Stomach smooth muscle (tissue), 2 donors: ENCODE measurements around the gene FAXDC2.

Experiments
- H3K27ac ChIP-seq: one replicate; pipeline ENCODE4 v1.7.0; 2013; ENCODE audit warnings: mild to moderate bottlenecking, low read length, inconsistent platforms
- H3K27me3 ChIP-seq, 2 donors: one replicate each; pipeline ENCODE4 v1.7.0; 2013; ENCODE audit warnings: low read length in 2 of 2; ENCODE audit not compliant: insufficient read depth in 2 of 2, control insufficient read depth in 1 of 2
- H3K36me3 ChIP-seq, 2 donors: one replicate each; pipeline ENCODE4 v1.7.0; 2013; ENCODE audit warnings: low read length in 2 of 2; ENCODE audit not compliant: control insufficient read depth in 2 of 2, insufficient read depth in 2 of 2
- H3K4me1 ChIP-seq: one replicate; pipeline ENCODE4 v1.7.0; 2013; ENCODE audit warnings: low read length; ENCODE audit not compliant: control insufficient read depth, insufficient read depth
- H3K4me3 ChIP-seq, 2 donors: one replicate each; pipeline ENCODE4 v1.7.0; 2013; ENCODE audit warnings: low read length in 2 of 2
- H3K9ac ChIP-seq, 2 donors: one replicate each; pipeline ENCODE4 v1.7.0; 2013; ENCODE audit warnings: low read length in 2 of 2, mild to moderate bottlenecking in 1 of 2
- H3K9me3 ChIP-seq, 2 donors: one replicate each; pipeline ENCODE4 v1.7.0; 2013; ENCODE audit warnings: low read length in 2 of 2; ENCODE audit not compliant: control insufficient read depth in 2 of 2
- donor health status: healthy.
- donor health status: Pancreatic carcinoma.

The FAXDC2 gene

DNA sequence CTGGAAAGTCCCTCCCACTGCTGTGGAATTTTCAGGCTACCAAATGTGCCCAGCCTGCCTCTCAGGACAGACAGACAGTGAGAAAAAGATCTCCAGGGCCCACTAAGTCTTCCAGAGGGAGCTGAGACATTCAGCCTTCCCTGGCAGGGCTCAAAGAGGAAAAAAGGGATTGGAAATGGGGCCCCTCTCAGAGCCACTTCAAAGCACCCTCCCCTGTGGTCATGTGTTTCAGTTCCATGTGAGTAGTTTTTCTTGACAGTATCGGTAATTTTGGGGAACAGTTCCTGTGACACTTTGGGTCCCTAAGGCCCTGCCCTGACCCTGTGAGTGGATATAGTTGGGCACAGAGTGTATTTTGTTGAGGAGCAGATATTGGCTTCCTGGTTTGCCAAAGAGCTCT, 70.3 kb downstream of the FAXDC2 start:
- H3K27me3 ChIP-seq, result no peaks in the 10 kb centered on the region
- no peak overlapping the region for H3K9ac ChIP-seq
- peaks cover 43% of the 10 kb centered on the region for H3K4me1 ChIP-seq
- no peaks in the 10 kb centered on the region for H3K36me3 ChIP-seq
- no peak overlapping the region for H3K27ac ChIP-seq
- H3K9me3 ChIP-seq, result no peaks in the 10 kb centered on the region
- H3K4me3 ChIP-seq, result no peak overlapping the region

DNA sequence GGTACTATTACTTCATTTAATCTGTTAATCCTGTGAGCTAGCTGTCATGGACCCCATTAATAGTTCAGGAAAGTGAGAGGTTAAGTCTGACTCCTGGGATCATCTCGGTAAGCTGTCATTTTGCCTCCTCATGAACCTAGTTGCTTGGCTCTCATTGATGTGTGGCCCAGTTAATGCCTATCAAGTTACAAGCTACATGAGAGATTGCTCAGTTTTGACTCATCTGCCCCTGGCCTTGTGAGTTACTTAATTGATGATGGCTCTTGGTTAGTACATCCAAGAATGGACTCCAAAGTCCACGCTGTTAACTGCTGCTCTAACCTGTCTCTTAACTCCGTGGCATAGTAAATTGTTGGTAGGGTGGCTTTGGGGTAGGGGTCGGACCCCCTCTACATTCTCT, 71.3 kb downstream of the FAXDC2 start:
- Histone ChIP-seq H3K27ac (no peak overlapping the region), H3K36me3 (no peaks in the 10 kb centered on the region), H3K4me3 (no peak overlapping the region), H3K9ac (no peak overlapping the region), H3K27me3 (no peaks in the 10 kb centered on the region), H3K9me3 (no peaks in the 10 kb centered on the region), H3K4me1 (peaks cover 47% of the 10 kb centered on the region)

DNA sequence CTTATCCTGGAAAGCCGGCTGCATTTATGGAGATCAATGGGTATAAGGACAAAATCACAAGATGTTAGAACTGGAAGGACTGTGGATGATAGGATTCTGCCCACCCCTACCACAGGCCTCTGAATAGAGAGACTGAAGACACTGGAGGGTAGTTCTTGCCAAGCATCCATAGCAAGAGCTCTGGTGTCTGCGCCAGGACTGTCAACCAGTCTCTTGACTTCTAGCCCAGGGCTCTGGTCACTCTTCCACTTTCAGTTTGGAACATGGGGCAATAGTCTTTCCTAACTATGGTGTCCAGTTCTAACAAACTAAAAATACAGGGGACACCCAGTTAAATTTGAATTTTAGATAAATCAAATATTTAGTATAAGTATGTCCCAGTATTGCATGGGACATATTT, 71.9 kb downstream of the FAXDC2 start:
- Histone ChIP-seq H3K9me3 (no peaks in the 10 kb centered on the region), H3K9ac (no peak overlapping the region), H3K4me3 (no peak overlapping the region), H3K36me3 (no peaks in the 10 kb centered on the region), H3K4me1 (peaks cover 46% of the 10 kb centered on the region), H3K27ac (no peak overlapping the region), H3K27me3 (no peaks in the 10 kb centered on the region)

DNA sequence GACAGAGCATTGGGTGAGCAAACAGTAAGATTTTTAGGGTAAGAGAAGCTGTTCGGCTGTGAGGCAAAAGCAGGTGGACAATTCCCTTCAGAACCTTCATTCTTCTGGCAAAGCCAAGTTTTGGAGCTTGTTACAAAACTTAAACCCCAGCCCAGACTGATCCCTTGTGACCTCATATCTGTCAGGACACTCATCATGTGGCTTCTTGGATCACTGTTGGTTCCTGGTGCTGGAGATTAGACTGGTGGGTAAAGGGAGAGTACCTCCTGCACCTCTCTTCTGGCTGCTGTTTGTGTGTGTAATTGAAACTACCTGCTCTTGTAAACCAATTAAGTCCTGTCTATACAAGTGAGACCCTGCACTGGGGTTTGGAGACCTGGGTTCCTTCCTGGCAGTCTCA, 74.2 kb downstream of the FAXDC2 start:
- H3K27ac ChIP-seq, result no peak overlapping the region

DNA sequence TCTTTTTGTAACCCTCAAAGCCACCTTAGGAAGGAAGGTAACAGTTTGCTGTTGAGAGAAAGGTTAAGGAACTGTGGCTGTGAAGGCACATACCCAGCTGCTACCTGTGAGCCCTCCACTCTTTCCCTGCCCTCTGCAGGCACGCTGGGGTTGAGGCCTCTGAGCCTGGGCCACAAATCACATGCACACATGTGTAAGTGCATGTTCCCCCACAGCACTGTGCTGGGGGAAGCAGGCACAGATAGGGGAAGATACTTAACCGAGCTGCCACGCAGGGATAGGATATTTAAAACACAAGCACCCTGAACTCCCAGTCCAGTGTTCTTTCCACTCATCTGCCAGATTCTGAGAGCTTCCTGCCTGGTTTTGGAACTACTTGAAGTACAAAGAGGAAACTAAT, 77.1 kb downstream of the FAXDC2 start:
- Histone ChIP-seq H3K4me1 (peaks cover 42% of the 10 kb centered on the region), H3K27me3 (no peaks in the 10 kb centered on the region), H3K9me3 (no peaks in the 10 kb centered on the region), H3K36me3 (no peaks in the 10 kb centered on the region), H3K4me3 (no peak overlapping the region), H3K9ac (no peak overlapping the region), H3K27ac (no peak overlapping the region)

More for the DNA sequence above, 74.2 kb downstream of the FAXDC2 start:
- Histone ChIP-seq H3K36me3 (no peaks in the 10 kb centered on the region), H3K27me3 (no peaks in the 10 kb centered on the region), H3K4me1 (peaks cover 43% of the 10 kb centered on the region), H3K9ac (no peak overlapping the region), H3K9me3 (no peaks in the 10 kb centered on the region), H3K4me3 (no peak overlapping the region)

DNA sequence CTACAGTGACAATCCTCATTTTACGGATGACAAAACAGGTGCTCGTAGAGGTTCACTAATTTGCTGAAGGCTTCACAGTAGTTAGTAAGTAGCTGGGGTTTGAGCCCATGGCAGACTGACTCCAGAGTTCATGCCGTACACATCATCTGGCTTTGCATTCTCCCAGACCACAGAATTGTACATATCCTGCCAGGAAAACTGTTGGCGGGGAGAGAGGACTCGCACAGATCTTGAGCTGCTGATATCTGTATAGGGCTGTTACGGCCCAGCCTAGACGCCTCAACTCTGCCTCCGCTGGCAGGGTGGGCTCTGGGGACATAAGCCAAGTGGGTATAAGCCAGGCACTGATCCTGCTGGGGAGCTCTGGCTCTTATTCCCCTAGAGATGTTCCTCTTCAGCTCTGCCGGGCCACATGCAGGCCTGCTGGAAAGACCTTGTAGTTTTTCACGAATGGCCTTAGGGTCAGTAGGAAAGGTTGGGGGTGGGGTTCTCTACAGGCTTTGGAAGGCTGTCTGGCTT, 79.0 kb downstream of the FAXDC2 start:
- H3K4me3 ChIP-seq, result peak overlapping the region; percentile 25 to 57
- peaks cover 0 to 2% of the 10 kb centered on the region in 2 donors for H3K36me3 ChIP-seq
- peak overlapping the region; percentile 47 to 56 for H3K9ac ChIP-seq
- H3K9me3 ChIP-seq, result no peaks in the 10 kb centered on the region
- H3K27me3 ChIP-seq, result no peaks in the 10 kb centered on the region
- H3K27ac ChIP-seq, result peak overlapping the region; percentile 31
- peaks cover 53% of the 10 kb centered on the region for H3K4me1 ChIP-seq

DNA sequence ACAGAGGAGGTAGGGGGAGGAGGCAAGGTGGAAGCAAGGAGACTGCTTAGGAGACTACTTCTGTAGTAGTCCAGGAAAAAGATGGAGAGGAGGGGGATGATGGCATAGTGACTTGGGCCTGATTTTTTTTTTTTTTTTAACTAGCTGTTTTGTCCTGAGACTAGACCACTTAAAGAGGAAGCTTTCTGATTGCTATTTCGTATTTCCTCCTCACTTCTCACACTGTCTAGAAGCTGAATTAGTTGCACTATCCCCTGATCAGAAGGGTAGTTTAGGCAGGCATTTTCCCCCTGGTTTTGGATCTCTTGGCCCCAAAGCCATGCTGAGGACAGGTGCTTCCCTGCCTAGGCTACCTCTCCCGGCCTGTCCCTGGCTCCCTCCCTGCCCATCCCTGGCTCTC, 80.3 kb downstream of the FAXDC2 start:
- H3K4me3 ChIP-seq, result no peak overlapping the region
- no peaks in the 10 kb centered on the region for H3K27me3 ChIP-seq
- peak overlapping the region in 1 of 2 donors; percentile 1 for H3K9ac ChIP-seq
- H3K27ac ChIP-seq, result no peak overlapping the region
- H3K9me3 ChIP-seq, result no peaks in the 10 kb centered on the region
- H3K4me1 ChIP-seq, result peaks cover 64% of the 10 kb centered on the region
- H3K36me3 ChIP-seq, result peaks cover 0 to 2% of the 10 kb centered on the region in 2 donors
